Measurements from ENCODE around the gene SDK1.

The SDK1 gene

GRCh38 chr7:4066626-4067475 is 765.8 kb downstream of the SDK1 start:
- no peak overlapping the region for H3K4me3 ChIP-seq (ENCODE audit: low read length)
- no peak for DNase-seq (ENCODE audit: low read depth)
- TF ChIP-seq CTCF (conservative IDR thresholded peaks at IDR 0.05; ENCODE audit: low read length): no peak

GRCh38 chr7:4067476-4067760 is 766.4 kb downstream of the SDK1 start:
- no peak for DNase-seq (ENCODE audit: low read depth)
- TF ChIP-seq CTCF (conservative IDR thresholded peaks at IDR 0.05; ENCODE audit: low read length): no peak
- no peak overlapping the region for H3K4me3 ChIP-seq (ENCODE audit: low read length)

- DNase-seq (ENCODE audit: low read depth): no peak
- TF ChIP-seq CTCF (conservative IDR thresholded peaks at IDR 0.05; ENCODE audit: low read length): no peak
- H3K4me3 ChIP-seq (ENCODE audit: low read length): no peak overlapping the region
Observed at GRCh38 chr7:4067874-4068273, 766.8 kb downstream of the SDK1 start.

GRCh38 chr7:4068286-4068685 is 767.2 kb downstream of the SDK1 start:
- no peak overlapping the region for H3K4me3 ChIP-seq (ENCODE audit: low read length)
- TF ChIP-seq CTCF (conservative IDR thresholded peaks at IDR 0.05; ENCODE audit: low read length): no peak
- no peak for DNase-seq (ENCODE audit: low read depth)

- TF ChIP-seq CTCF (conservative IDR thresholded peaks at IDR 0.05; ENCODE audit: low read length): no peak
- no peak for DNase-seq (ENCODE audit: low read depth)
- no peak overlapping the region for H3K4me3 ChIP-seq (ENCODE audit: low read length)
Observed at GRCh38 chr7:4069268-4070095, 768.4 kb downstream of the SDK1 start.

- DNase-seq (ENCODE audit: low read depth): no peak
- TF ChIP-seq CTCF (conservative IDR thresholded peaks at IDR 0.05; ENCODE audit: low read length): no peak
- H3K4me3 ChIP-seq (ENCODE audit: low read length): no peak overlapping the region
Observed at GRCh38 chr7:4070214-4070613, 769.2 kb downstream of the SDK1 start.

Data from AG10803 (cell line).